ENCODE results near the gene ST6GALNAC3. TPM values are rescaled to one million over a fixed set of nuclear protein-coding genes. Genes with fewer than 3 reads are reported as not detected.

ST6GALNAC3 gene
- total RNA-seq, 1 experiment from 2014 or later: 4.8 TPM

GRCh38 chr1:76507376-76507775 lies 432.8 kb downstream of the ST6GALNAC3 start:
- no peaks in the 10 kb centered on the region for H3K9me2 ChIP-seq (replicated peaks; ENCODE audit: insufficient read depth, low read length)
- H3K36me3 ChIP-seq (ENCODE audit: insufficient read depth, low read length): no peaks in the 10 kb centered on the region
- no peaks in the 10 kb centered on the region for H4K20me1 ChIP-seq (ENCODE audit: insufficient read depth, low read depth, low read length)

GRCh38 chr1:76508871-76509270 lies 434.3 kb downstream of the ST6GALNAC3 start:
- no peak overlapping the region for H3K4me3 ChIP-seq (ENCODE audit: low read length)
- H2AFZ ChIP-seq (ENCODE audit: low read length): no peak overlapping the region
- H3K9me2 ChIP-seq (replicated peaks; ENCODE audit: insufficient read depth, low read length): no peaks in the 10 kb centered on the region
- no peaks in the 10 kb centered on the region for H3K79me2 ChIP-seq (ENCODE audit: low read length)
- no peak overlapping the region for H3K9ac ChIP-seq (ENCODE audit: low read length)
- H3K4me1 ChIP-seq (ENCODE audit: low read length): peaks cover 11% of the 10 kb centered on the region
- no peaks in the 10 kb centered on the region for H3K27me3 ChIP-seq (ENCODE audit: low read length)
- H3K9me3 ChIP-seq (ENCODE audit: low read length): no peaks in the 10 kb centered on the region
- no peak overlapping the region for H3K27ac ChIP-seq (ENCODE audit: low read length)
- H4K20me1 ChIP-seq (ENCODE audit: insufficient read depth, low read depth, low read length): no peaks in the 10 kb centered on the region
- no peaks in the 10 kb centered on the region for H3K36me3 ChIP-seq (ENCODE audit: insufficient read depth, low read length)
- no peak for DNase-seq
- H3K4me2 ChIP-seq (ENCODE audit: low read depth, low read length, poor library complexity, severe bottlenecking): no peak overlapping the region

More at GRCh38 chr1:76507376-76507775, 432.8 kb downstream of the ST6GALNAC3 start:
- no peak overlapping the region for H3K9ac ChIP-seq (ENCODE audit: low read length)
- no peaks in the 10 kb centered on the region for H3K27me3 ChIP-seq (ENCODE audit: low read length)
- H2AFZ ChIP-seq (ENCODE audit: low read length): no peak overlapping the region
- no peaks in the 10 kb centered on the region for H3K79me2 ChIP-seq (ENCODE audit: low read length)
- H3K4me3 ChIP-seq (ENCODE audit: low read length): no peak overlapping the region
- H3K4me1 ChIP-seq (ENCODE audit: low read length): peaks cover 11% of the 10 kb centered on the region
- no peak overlapping the region for H3K4me2 ChIP-seq (ENCODE audit: low read depth, low read length, poor library complexity, severe bottlenecking)
- no peak overlapping the region for H3K27ac ChIP-seq (ENCODE audit: low read length)
- no peaks in the 10 kb centered on the region for H3K9me3 ChIP-seq (ENCODE audit: low read length)
- no peak for DNase-seq

- Histone ChIP-seq H3K36me3 (ENCODE audit: insufficient read depth, low read length) (no peaks in the 10 kb centered on the region), H3K4me2 (ENCODE audit: low read depth, low read length, poor library complexity, severe bottlenecking) (no peak overlapping the region), H3K9me2 (replicated peaks; ENCODE audit: insufficient read depth, low read length) (no peaks in the 10 kb centered on the region), H4K20me1 (ENCODE audit: insufficient read depth, low read depth, low read length) (no peaks in the 10 kb centered on the region), H3K9ac (ENCODE audit: low read length) (no peak overlapping the region), H3K4me3 (ENCODE audit: low read length) (no peak overlapping the region), H3K4me1 (ENCODE audit: low read length) (peaks cover 11% of the 10 kb centered on the region), H2AFZ (ENCODE audit: low read length) (no peak overlapping the region), H3K79me2 (ENCODE audit: low read length) (no peaks in the 10 kb centered on the region), H3K27me3 (ENCODE audit: low read length) (no peaks in the 10 kb centered on the region), H3K27ac (ENCODE audit: low read length) (no peak overlapping the region), H3K9me3 (ENCODE audit: low read length) (no peaks in the 10 kb centered on the region)
- DNase-seq: no peak
These were observed 436.4 kb downstream of the ST6GALNAC3 start for GRCh38 chr1:76510672-76511557.

- no peak overlapping the region for H3K9ac ChIP-seq (ENCODE audit: low read length)
- no peaks in the 10 kb centered on the region for H4K20me1 ChIP-seq (ENCODE audit: insufficient read depth, low read depth, low read length)
- H3K27me3 ChIP-seq (ENCODE audit: low read length): no peaks in the 10 kb centered on the region
- no peak overlapping the region for H3K4me3 ChIP-seq (ENCODE audit: low read length)
- no peaks in the 10 kb centered on the region for H3K36me3 ChIP-seq (ENCODE audit: insufficient read depth, low read length)
- no peak for DNase-seq
- no peaks in the 10 kb centered on the region for H3K79me2 ChIP-seq (ENCODE audit: low read length)
- no peak overlapping the region for H2AFZ ChIP-seq (ENCODE audit: low read length)
- H3K4me1 ChIP-seq (ENCODE audit: low read length): peaks cover 11% of the 10 kb centered on the region
- no peaks in the 10 kb centered on the region for H3K9me3 ChIP-seq (ENCODE audit: low read length)
- no peak overlapping the region for H3K27ac ChIP-seq (ENCODE audit: low read length)
- H3K9me2 ChIP-seq (replicated peaks; ENCODE audit: insufficient read depth, low read length): no peaks in the 10 kb centered on the region
- H3K4me2 ChIP-seq (ENCODE audit: low read depth, low read length, poor library complexity, severe bottlenecking): no peak overlapping the region
These were observed 437.1 kb downstream of the ST6GALNAC3 start for GRCh38 chr1:76511558-76512179.

- Histone ChIP-seq H3K79me2 (ENCODE audit: low read length) (no peaks in the 10 kb centered on the region), H3K27ac (ENCODE audit: low read length) (no peak overlapping the region), H3K9me3 (ENCODE audit: low read length) (no peaks in the 10 kb centered on the region), H3K4me2 (ENCODE audit: low read depth, low read length, poor library complexity, severe bottlenecking) (no peak overlapping the region), H3K36me3 (ENCODE audit: insufficient read depth, low read length) (no peaks in the 10 kb centered on the region), H3K4me1 (ENCODE audit: low read length) (peaks cover 33% of the 10 kb centered on the region), H3K9me2 (replicated peaks; ENCODE audit: insufficient read depth, low read length) (no peaks in the 10 kb centered on the region), H2AFZ (ENCODE audit: low read length) (no peak overlapping the region), H3K27me3 (ENCODE audit: low read length) (no peaks in the 10 kb centered on the region), H4K20me1 (ENCODE audit: insufficient read depth, low read depth, low read length) (no peaks in the 10 kb centered on the region), H3K9ac (ENCODE audit: low read length) (no peak overlapping the region), H3K4me3 (ENCODE audit: low read length) (no peak overlapping the region)
- no peak for DNase-seq
These were observed 456.4 kb downstream of the ST6GALNAC3 start for GRCh38 chr1:76530953-76531352.

- no peak for DNase-seq
- no peak overlapping the region for H3K9ac ChIP-seq (ENCODE audit: low read length)
These were observed 467.1 kb downstream of the ST6GALNAC3 start for GRCh38 chr1:76541618-76542017.

GRCh38 chr1:76542359-76542758 lies 467.8 kb downstream of the ST6GALNAC3 start:
- H3K27me3 ChIP-seq (ENCODE audit: low read length): no peaks in the 10 kb centered on the region
- H3K9ac ChIP-seq (ENCODE audit: low read length): no peak overlapping the region
- H3K79me2 ChIP-seq (ENCODE audit: low read length): no peaks in the 10 kb centered on the region
- H3K4me1 ChIP-seq (ENCODE audit: low read length): peaks cover 20% of the 10 kb centered on the region
- no peaks in the 10 kb centered on the region for H3K9me3 ChIP-seq (ENCODE audit: low read length)
- H3K36me3 ChIP-seq (ENCODE audit: insufficient read depth, low read length): no peaks in the 10 kb centered on the region
- no peaks in the 10 kb centered on the region for H4K20me1 ChIP-seq (ENCODE audit: insufficient read depth, low read depth, low read length)
- no peak overlapping the region for H3K4me2 ChIP-seq (ENCODE audit: low read depth, low read length, poor library complexity, severe bottlenecking)
- H2AFZ ChIP-seq (ENCODE audit: low read length): no peak overlapping the region
- no peak overlapping the region for H3K4me3 ChIP-seq (ENCODE audit: low read length)
- no peak for DNase-seq
- no peak overlapping the region for H3K27ac ChIP-seq (ENCODE audit: low read length)
- H3K9me2 ChIP-seq (replicated peaks; ENCODE audit: insufficient read depth, low read length): no peaks in the 10 kb centered on the region

More at GRCh38 chr1:76541618-76542017, 467.1 kb downstream of the ST6GALNAC3 start:
- Histone ChIP-seq H3K4me3 (ENCODE audit: low read length) (no peak overlapping the region), H3K4me1 (ENCODE audit: low read length) (peaks cover 16% of the 10 kb centered on the region), H3K9me2 (replicated peaks; ENCODE audit: insufficient read depth, low read length) (no peaks in the 10 kb centered on the region), H4K20me1 (ENCODE audit: insufficient read depth, low read depth, low read length) (no peaks in the 10 kb centered on the region), H2AFZ (ENCODE audit: low read length) (no peak overlapping the region), H3K27me3 (ENCODE audit: low read length) (no peaks in the 10 kb centered on the region), H3K79me2 (ENCODE audit: low read length) (no peaks in the 10 kb centered on the region), H3K36me3 (ENCODE audit: insufficient read depth, low read length) (no peaks in the 10 kb centered on the region), H3K4me2 (ENCODE audit: low read depth, low read length, poor library complexity, severe bottlenecking) (no peak overlapping the region), H3K27ac (ENCODE audit: low read length) (no peak overlapping the region), H3K9me3 (ENCODE audit: low read length) (no peaks in the 10 kb centered on the region)

- H3K4me2 ChIP-seq (ENCODE audit: low read depth, low read length, poor library complexity, severe bottlenecking): no peak overlapping the region
- no peak overlapping the region for H2AFZ ChIP-seq (ENCODE audit: low read length)
- H3K4me3 ChIP-seq (ENCODE audit: low read length): no peak overlapping the region
- H3K9me3 ChIP-seq (ENCODE audit: low read length): no peaks in the 10 kb centered on the region
- no peaks in the 10 kb centered on the region for H4K20me1 ChIP-seq (ENCODE audit: insufficient read depth, low read depth, low read length)
- H3K27ac ChIP-seq (ENCODE audit: low read length): no peak overlapping the region
- H3K9ac ChIP-seq (ENCODE audit: low read length): no peak overlapping the region
- H3K9me2 ChIP-seq (replicated peaks; ENCODE audit: insufficient read depth, low read length): no peaks in the 10 kb centered on the region
- H3K4me1 ChIP-seq (ENCODE audit: low read length): peaks cover 22% of the 10 kb centered on the region
- H3K36me3 ChIP-seq (ENCODE audit: insufficient read depth, low read length): no peaks in the 10 kb centered on the region
- no peaks in the 10 kb centered on the region for H3K79me2 ChIP-seq (ENCODE audit: low read length)
- no peak for DNase-seq
- H3K27me3 ChIP-seq (ENCODE audit: low read length): no peaks in the 10 kb centered on the region
These were observed 468.9 kb downstream of the ST6GALNAC3 start for GRCh38 chr1:76543495-76543894.
